IMR-90 (cell line): ENCODE measurements around the gene TNS3. TPM values are rescaled to one million over a fixed set of nuclear protein-coding genes. Genes with fewer than 3 reads are reported as not detected.

Experiments
- ATAC-seq: fragments of 200-7000 bp; cut with Tn5 transposase; 2 replicates; pipeline ENCODE4 v1.9.1; 2020; ENCODE audit warnings: low read depth, mild to moderate bottlenecking, moderate library complexity
- BruUV-seq: library from RNA; stranded (reverse); fragments of 400-500 nt; replicated peaks from 2 replicates; lab custom pipeline; 2021; lab: Mats Ljungman, UMichigan
- CTCF ChIA-PET: fragments of 300-600 bp; formaldehyde crosslinking; extraction: SDS; loops from one replicate; lab custom pipeline; 2021; ENCODE audit warnings: antibody characterized with exemption; lab: Yijun Ruan, JAX
- POLR2A ChIA-PET: fragments of 300-600 bp; sonication (Branson Sonifier 250); formaldehyde crosslinking; loops from one replicate; lab custom pipeline; 2022; ENCODE audit warnings: antibody characterized with exemption; ENCODE audit not compliant: unreplicated experiment; lab: Charles Lee
- DNase-seq: peaks from one replicate; pipeline ENCODE4 v3.0.0; 2013
- H2AFZ ChIP-seq: replicated peaks from 2 replicates; pipeline ENCODE3; 2013; ENCODE audit warnings: low read length, mild to moderate bottlenecking; ENCODE audit not compliant: poor library complexity
- H2AK5ac ChIP-seq: 2 replicates; pipeline ENCODE4 v1.6.1; 2013; ENCODE audit warnings: low read depth, low read length, inconsistent platforms
- H2AK9ac ChIP-seq: replicated peaks from 2 replicates; pipeline ENCODE3; 2013; ENCODE audit warnings: mild to moderate bottlenecking, low read depth, low read length, moderate library complexity; ENCODE audit not compliant: poor library complexity
- H2BK120ac ChIP-seq: 2 replicates; pipeline ENCODE4 v1.6.1; 2013; ENCODE audit warnings: low read depth, low read length, inconsistent platforms
- H2BK15ac ChIP-seq: 3 replicates; pipeline ENCODE4 v1.6.1; 2013; ENCODE audit warnings: low read depth, low read length, inconsistent platforms
- H2BK20ac ChIP-seq: 2 replicates; pipeline ENCODE4 v1.6.1; 2013; ENCODE audit warnings: low read depth, mild to moderate bottlenecking, inconsistent platforms, low read length, moderate library complexity
- H2BK5ac ChIP-seq: 2 replicates; pipeline ENCODE4 v1.6.1; 2013; ENCODE audit warnings: mild to moderate bottlenecking, low read depth, low read length, inconsistent platforms; ENCODE audit not compliant: poor library complexity, severe bottlenecking
- H3K14ac ChIP-seq: replicated peaks from 2 replicates; pipeline ENCODE4 v1.6.1; 2013; ENCODE audit warnings: low read depth, low read length, inconsistent platforms
- H3K18ac ChIP-seq: 2 replicates; pipeline ENCODE4 v1.6.1; 2013; ENCODE audit warnings: low read depth, low read length, control low read depth
- H3K23ac ChIP-seq: 2 replicates; pipeline ENCODE4 v1.6.1; 2013; ENCODE audit warnings: low read depth, low read length, inconsistent platforms
- H3K27ac ChIP-seq: 2 replicates; pipeline ENCODE4 v1.5.1; 2013; ENCODE audit warnings: mild to moderate bottlenecking, control low read depth, low read length; ENCODE audit not compliant: insufficient read depth
- H3K27me3 ChIP-seq: 2 replicates; pipeline ENCODE4 v1.6.1; 2013; ENCODE audit warnings: low read length; ENCODE audit not compliant: control insufficient read depth, insufficient read depth
- H3K36me3 ChIP-seq: 2 replicates; pipeline ENCODE4 v1.6.1; 2013; ENCODE audit warnings: low read length, mixed read lengths; ENCODE audit not compliant: control insufficient read depth, insufficient read depth
- H3K4ac ChIP-seq: 2 replicates; pipeline ENCODE4 v1.6.1; 2013; ENCODE audit warnings: low read depth, low read length, inconsistent platforms
- H3K4me1 ChIP-seq: 2 replicates; pipeline ENCODE4 v1.6.1; 2013; ENCODE audit warnings: low read length, mixed read lengths; ENCODE audit not compliant: control insufficient read depth, insufficient read depth
- H3K4me2 ChIP-seq: 2 replicates; pipeline ENCODE4 v1.6.1; 2013; ENCODE audit warnings: low read depth, mild to moderate bottlenecking, control low read depth, low read length, moderate library complexity
- H3K4me3 ChIP-seq: 2 replicates; pipeline ENCODE4 v1.5.1; 2013; ENCODE audit warnings: low read depth, mild to moderate bottlenecking, control low read depth, low read length, moderate library complexity; ENCODE audit not compliant: insufficient read depth
- H3K56ac ChIP-seq: 2 replicates; pipeline ENCODE4 v1.6.1; 2013; ENCODE audit warnings: low read length, inconsistent platforms; ENCODE audit not compliant: insufficient read depth; ENCODE audit errors: extremely low read depth
- H3K79me1 ChIP-seq, 2 experiments: 2 replicates each; pipeline ENCODE4 v1.6.1; 2013; ENCODE audit warnings: low read length in 2 of 2, inconsistent platforms in 1 of 2, low read depth in 1 of 2
- H3K9ac ChIP-seq: 2 replicates; pipeline ENCODE4 v1.6.1; 2013; ENCODE audit warnings: low read depth, low read length, control low read depth
- H3K9me1 ChIP-seq: 2 replicates; pipeline ENCODE4 v1.6.1; 2013; ENCODE audit warnings: low read length, inconsistent platforms; ENCODE audit not compliant: insufficient read depth
- H3K9me3 ChIP-seq: 2 replicates; pipeline ENCODE4 v1.6.1; 2013; ENCODE audit warnings: low read length; ENCODE audit not compliant: control insufficient read depth, insufficient read depth
- H4K20me1 ChIP-seq: 2 replicates; pipeline ENCODE4 v1.6.1; 2013; ENCODE audit warnings: low read length, inconsistent platforms; ENCODE audit not compliant: insufficient read depth
- H4K5ac ChIP-seq: 2 replicates; pipeline ENCODE4 v1.6.1; 2013; ENCODE audit warnings: mild to moderate bottlenecking, low read depth, low read length, control low read depth
- H4K8ac ChIP-seq, 2 experiments: 2 replicates each; pipeline ENCODE4 v1.6.1; 2013; ENCODE audit warnings: low read depth in 2 of 2, low read length in 2 of 2, control low read depth in 1 of 2, inconsistent platforms in 1 of 2
- H4K91ac ChIP-seq: 2 replicates; pipeline ENCODE4 v1.6.1; 2013; ENCODE audit warnings: low read depth, low read length, inconsistent platforms; ENCODE audit not compliant: insufficient read depth
- BHLHE40 ChIP-seq: fragments of 150-350 bp; IDR thresholded peaks from 2 replicates; pipeline ENCODE4 v1.6.1; 2016; ENCODE audit warnings: mild to moderate bottlenecking, low read depth, low read length
- CEBPB ChIP-seq: IDR thresholded peaks from 2 replicates; pipeline ENCODE4 v1.6.1; 2012; ENCODE audit warnings: low read depth, low read length, improper control_type of control experiment
- CHD1 ChIP-seq: IDR thresholded peaks from 2 replicates; pipeline ENCODE4 v1.6.1; 2012; ENCODE audit warnings: low read depth, low read length, improper control_type of control experiment
- CTCF ChIP-seq: conservative IDR thresholded peaks from 2 replicates; pipeline ENCODE4 v1.5.1; 2012; ENCODE audit warnings: mild to moderate bottlenecking, low read depth, low read length, improper control_type of control experiment
- FOS ChIP-seq: fragments of 150-350 bp; IDR thresholded peaks from 2 replicates; pipeline ENCODE4 v1.6.1; 2016; ENCODE audit warnings: low read depth, low read length
- MAZ ChIP-seq: IDR thresholded peaks from 2 replicates; pipeline ENCODE4 v1.6.1; 2012; ENCODE audit warnings: low read depth, mild to moderate bottlenecking, low read length, improper control_type of control experiment, moderate library complexity, borderline replicate concordance
- MXI1 ChIP-seq: IDR thresholded peaks from 2 replicates; pipeline ENCODE4 v1.6.1; 2012; ENCODE audit warnings: low read depth, mild to moderate bottlenecking, low read length, moderate library complexity, borderline replicate concordance
- RAD21 ChIP-seq: IDR thresholded peaks from 2 replicates; pipeline ENCODE4 v1.6.1; 2012; ENCODE audit warnings: low read length, improper control_type of control experiment
- RCOR1 ChIP-seq: IDR thresholded peaks from 2 replicates; pipeline ENCODE4 v1.6.1; 2012; ENCODE audit warnings: mild to moderate bottlenecking, low read length, improper control_type of control experiment; ENCODE audit not compliant: insufficient replicate concordance
- RFX5 ChIP-seq: IDR thresholded peaks from 2 replicates; pipeline ENCODE4 v1.8.0; 2012; ENCODE audit warnings: low read depth, mild to moderate bottlenecking, low read length, moderate library complexity
- SMC3 ChIP-seq: fragments of 150-350 bp; IDR thresholded peaks from 2 replicates; pipeline ENCODE4 v1.6.1; 2016; ENCODE audit warnings: low read depth, mild to moderate bottlenecking, antibody characterized with exemption, low read length, moderate library complexity
- WGBS, 2 experiments: methylation state at CpG; one replicate each; pipeline versions ENCODE4 v1.1.5 to v1.1.7; 2013; ENCODE audit warnings: missing lambda C conversion rate in 2 of 2; ENCODE audit not compliant: insufficient read length in 1 of 2; ENCODE audit errors: extremely low coverage in 2 of 2; 5-methylcytosine and 5-hydroxymethylcytosine counted together
- dilution Hi-C: fragments of 300-500 bp; cut with HindIII; formaldehyde crosslinking; loops from one replicate; pipeline ENCODE4 v1.14.3; 2018; ENCODE audit warnings: low sequenced_read_pairs; ENCODE audit not compliant: unreplicated experiment
- in situ Hi-C: fragments of 300-500 bp; cut with MboI; formaldehyde crosslinking; loops from 3 replicates; pipeline ENCODE4 v1.14.3; 2019; ENCODE audit warnings: low sequenced_read_pairs, inconsistent platforms, mixed read lengths
- intact Hi-C: fragments of 100-400 bp; cut with micrococcal nuclease; formaldehyde crosslinking; loops from 2 replicates; pipeline ENCODE4 v1.10.0; 2022
- polyA plus RNA-seq, 3 experiments: library from polyadenylated mRNA; depleted of rRNA; stranded (reverse); fragments of >200 nt; gene quantifications; 2 replicates each; pipeline ENCODE4 v1.2.3, GENCODE V29; 2012; ENCODE audit warnings: low replicate concordance in 1 of 3
- total RNA-seq: library from RNA; depleted of rRNA; stranded (reverse); fragments of >200 nt; gene quantifications from 2 replicates; pipeline ENCODE4 v1.2.3, GENCODE V29; 2012

Gene TNS3
- total and polyA plus RNA-seq, 2 of the 4 experiments (the other 2 are of a cell fraction) = 64.3 to 79.2 TPM

- Histone ChIP-seq H3K9ac (no peak overlapping the region), H2AK9ac (no peak overlapping the region), H3K4me3 (no peak overlapping the region), H3K4ac (no peak overlapping the region), H3K18ac (no peak overlapping the region), H4K91ac (no peak overlapping the region), H2BK120ac (no peak overlapping the region), H3K4me2 (no peak overlapping the region), H3K4me1 (peaks cover 13% of the 10 kb centered on the region), H4K5ac (no peak overlapping the region; the same call in 1 of the 2 replicates), H3K56ac (no peak overlapping the region), H3K9me1 (peaks cover 45% of the 10 kb centered on the region), H2AFZ (no peak overlapping the region), H2BK15ac (no peak overlapping the region), H3K36me3 (peaks cover 14% of the 10 kb centered on the region), H3K27me3 (no peaks in the 10 kb centered on the region), H2BK20ac (peak overlapping the region; percentile 20; the same call in 1 of the 2 replicates), H3K9me3 (no peaks in the 10 kb centered on the region), H2AK5ac (peak overlapping the region; percentile 5; the same call in 1 of the 2 replicates), H4K8ac (no peak overlapping the region; a peak in 1 of 4 replicates), H3K14ac (0 out of 2 replicates have a peak overlapping the region, but pooled peaks have one; percentile 23), H4K20me1 (peaks cover 77% of the 10 kb centered on the region), H3K27ac (no peak overlapping the region), H3K23ac (0 out of 2 replicates have a peak overlapping the region, but pooled peaks have one; percentile 25), H2BK5ac (no peak overlapping the region), H3K79me1 (peaks cover 58 to 92% of the 10 kb centered on the region in 2 experiments)
- dilution Hi-C loops = no loop called here
- in situ Hi-C loops = no loop called here
- CTCF ChIA-PET = no interaction called here
- ATAC-seq (no peak), DNase-seq (no peak)
- TF ChIP-seq MXI1 (no peak), SMC3 (no peak), RCOR1 (no peak), RAD21 (no peak), FOS (no peak), RFX5 (no peak), CTCF (no peak), CEBPB (no peak), MAZ (no peak), BHLHE40 (no peak), CHD1 (no peak)
- BruUV-seq = no TSS peak
- POLR2A ChIA-PET = no interaction called here
- WGBS, 2 experiments = 100% methylated on average over 1 of the region's 12 CpGs; no CpG with 5 or more reads in 1 of the 2 experiments
- intact Hi-C loops = no loop called here
These were observed 30.1 kb downstream of the TNS3 start for GRCh38 chr7:47551668-47552440.
